Measurements from ENCODE around the gene KIFC3. TPM values are rescaled to one million over a fixed set of nuclear protein-coding genes. Genes with fewer than 3 reads are reported as not detected.

The KIFC3 gene
- total RNA-seq, 2 experiments from 2014 or later, result 0.54 to 0.89 TPM

DNA sequence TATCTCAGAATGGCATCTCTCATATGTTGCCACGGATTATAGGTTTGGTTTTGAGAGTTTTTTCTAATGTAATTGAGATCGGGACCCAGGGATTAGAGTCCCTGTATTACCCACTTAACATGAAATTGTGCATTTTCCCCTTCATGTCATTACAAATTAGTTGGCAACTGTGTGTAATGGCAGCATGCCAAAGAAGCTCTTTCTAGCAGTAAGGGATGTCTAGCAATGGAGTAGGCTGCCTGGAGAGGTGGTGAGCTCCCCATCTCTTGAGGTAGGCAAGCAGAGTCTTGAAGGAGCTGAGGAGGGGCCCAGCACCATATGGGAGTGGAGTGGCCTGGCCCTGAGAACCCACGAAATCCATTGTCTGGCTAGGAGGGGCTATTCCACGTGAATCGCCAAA, 76.7 kb downstream of the KIFC3 start:
- intact Hi-C loops (cut with micrococcal nuclease), result loop anchor here (10.0 kb wide), 1 partner anchor 151 kb away; no protein-coding TSS in a partner anchor
- peaks cover 2% of the 10 kb centered on the region for H3K4me1 Mint-ChIP-seq (ENCODE audit: low read depth)

GRCh38 chr16:57725151-57725550, 77.1 kb downstream of the KIFC3 start:
- Mint-ChIP-seq H3K36me3 (ENCODE audit: low read depth) (no peaks in the 10 kb centered on the region), H3K9me3 (no peaks in the 10 kb centered on the region), H3K27ac (no peak overlapping the region), H3K27me3 (no peaks in the 10 kb centered on the region), H3K4me1 (ENCODE audit: low read depth) (peaks cover 2% of the 10 kb centered on the region), H3K4me3 (no peak overlapping the region)
- DNase-seq, result peak; percentile 17
- ChIA-PET CTCF (interaction anchor here (2.4 kb wide), 1 partner anchor 149 kb away, joined by 8 read pairs; no protein-coding TSS in a partner anchor), POLR2A (no interaction called here)
- peak; percentile 52 for ATAC-seq
- intact Hi-C loops (cut with micrococcal nuclease), result loop anchor here (10.0 kb wide), 1 partner anchor 150 kb away; no protein-coding TSS in a partner anchor
- no peak for TF ChIP-seq CTCF (IDR thresholded peaks at IDR 0.05)

More for the DNA sequence above, 76.7 kb downstream of the KIFC3 start:
- H3K27ac Mint-ChIP-seq, result no peak overlapping the region
- POLR2A ChIA-PET, result no interaction called here
- H3K27me3 Mint-ChIP-seq, result no peaks in the 10 kb centered on the region
- DNase-seq (no peak), ATAC-seq (no peak)
- H3K9me3 Mint-ChIP-seq, result no peaks in the 10 kb centered on the region
- CTCF ChIA-PET, result interaction anchor here (1.5 to 2.4 kb wide), 3 partner anchors 11 to 149 kb away, joined by 6 to 9 read pairs (median 8); no protein-coding TSS in a partner anchor
- H3K4me3 Mint-ChIP-seq, result no peak overlapping the region
- no peak for TF ChIP-seq CTCF (IDR thresholded peaks at IDR 0.05)
- no peaks in the 10 kb centered on the region for H3K36me3 Mint-ChIP-seq (ENCODE audit: low read depth)

- Mint-ChIP-seq H3K4me1 (ENCODE audit: low read depth) (peaks cover 2% of the 10 kb centered on the region), H3K4me3 (no peak overlapping the region), H3K36me3 (ENCODE audit: low read depth) (no peaks in the 10 kb centered on the region), H3K9me3 (no peaks in the 10 kb centered on the region), H3K27ac (no peak overlapping the region), H3K27me3 (no peaks in the 10 kb centered on the region)
- no peak for TF ChIP-seq CTCF (IDR thresholded peaks at IDR 0.05)
- DNase-seq (no peak), ATAC-seq (no peak)
- CTCF ChIA-PET, result interaction anchor here (2.4 kb wide), 1 partner anchor 148 kb away, joined by 8 read pairs; no protein-coding TSS in a partner anchor
- intact Hi-C loops (cut with micrococcal nuclease), result loop anchor here (10.0 kb wide), 1 partner anchor 150 kb away; no protein-coding TSS in a partner anchor
- POLR2A ChIA-PET, result no interaction called here
Measured at GRCh38 chr16:57724531-57724930, 77.8 kb downstream of the KIFC3 start.

DNA sequence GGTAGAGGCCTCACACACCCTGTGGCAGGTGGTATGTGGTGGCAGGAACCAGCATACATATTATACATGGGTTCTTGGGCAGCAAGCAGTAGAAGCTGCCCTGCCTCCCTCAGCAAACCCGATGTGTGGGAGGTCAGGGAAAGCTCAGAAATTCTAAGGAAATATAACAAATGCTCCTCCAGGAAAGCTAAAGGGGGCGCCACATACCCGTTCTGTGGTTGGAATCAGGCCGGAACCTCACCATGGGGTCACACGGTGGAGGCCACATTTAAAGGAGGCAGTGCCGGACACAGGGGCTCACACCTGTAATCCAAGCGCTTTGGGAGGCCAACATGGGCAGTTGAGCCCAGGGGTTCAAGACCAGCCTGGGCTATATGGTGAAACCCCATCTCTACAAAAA, 79.1 kb downstream of the KIFC3 start:
- H3K4me1 Mint-ChIP-seq (ENCODE audit: low read depth), result peaks cover 2% of the 10 kb centered on the region
- no peak overlapping the region for H3K27ac Mint-ChIP-seq
- no peak overlapping the region for H3K4me3 Mint-ChIP-seq
- H3K27me3 Mint-ChIP-seq, result no peaks in the 10 kb centered on the region
- DNase-seq (no peak), ATAC-seq (no peak)
- ChIA-PET POLR2A (interaction anchor here (1.2 kb wide), 1 partner anchor 13 kb away, joined by 3 read pairs; the partner anchor contains the start of gene KATNB1), CTCF (interaction anchor here (0.8 to 1.3 kb wide), 3 partner anchors 13 to 146 kb away, joined by 3 read pairs; no protein-coding TSS in a partner anchor)
- intact Hi-C loops (cut with micrococcal nuclease), result loop anchor here (10.0 kb wide), 1 partner anchor 148 kb away; no protein-coding TSS in a partner anchor
- TF ChIP-seq CTCF (IDR thresholded peaks at IDR 0.05), result no peak
- no peaks in the 10 kb centered on the region for H3K9me3 Mint-ChIP-seq
- no peaks in the 10 kb centered on the region for H3K36me3 Mint-ChIP-seq (ENCODE audit: low read depth)

DNA sequence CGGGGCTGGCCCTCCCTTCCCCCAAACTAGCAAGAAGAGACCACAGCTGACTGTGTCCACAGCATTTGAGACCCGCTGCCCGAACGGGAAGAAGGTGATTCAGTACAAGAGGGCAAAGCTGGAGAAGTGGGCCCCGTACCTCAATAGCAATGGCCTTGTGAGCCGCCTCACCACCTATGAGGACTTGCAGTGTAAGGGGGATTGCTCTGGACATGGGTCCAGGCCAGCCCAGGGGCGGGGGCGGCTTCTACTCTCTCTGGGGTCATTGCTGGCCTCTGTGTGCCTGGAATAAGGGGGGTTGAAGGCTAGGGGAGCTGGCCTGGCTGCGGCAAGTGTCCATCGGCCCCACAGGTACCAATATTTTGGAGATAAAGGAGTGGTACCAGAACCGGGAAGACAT, 79.6 kb downstream of the KIFC3 start:
- intact Hi-C loops (cut with micrococcal nuclease), result loop anchor here (10.0 kb wide), 1 partner anchor 148 kb away; no protein-coding TSS in a partner anchor
- ATAC-seq (no peak), DNase-seq (no peak)
- Mint-ChIP-seq H3K36me3 (ENCODE audit: low read depth) (no peaks in the 10 kb centered on the region), H3K27me3 (no peaks in the 10 kb centered on the region), H3K4me3 (no peak overlapping the region), H3K27ac (no peak overlapping the region), H3K9me3 (no peaks in the 10 kb centered on the region), H3K4me1 (ENCODE audit: low read depth) (peaks cover 2% of the 10 kb centered on the region)
- no peak for TF ChIP-seq CTCF (IDR thresholded peaks at IDR 0.05)
- ChIA-PET CTCF (interaction anchor here (0.8 to 1.3 kb wide), 3 partner anchors 14 to 146 kb away, joined by 3 read pairs; no protein-coding TSS in a partner anchor), POLR2A (interaction anchor here (1.2 kb wide), 1 partner anchor 13 kb away, joined by 3 read pairs; the partner anchor contains the start of gene KATNB1)

Measured in activated CD8-positive, alpha-beta T cell treated with anti-CD3 and anti-CD28 coated beads for 36 hours (primary cell).